Stomach smooth muscle (tissue), 2 donors: ENCODE results near the gene ALDH6A1.

Experiments
- H3K27ac ChIP-seq: one replicate; pipeline ENCODE4 v1.7.0; 2013; ENCODE audit warnings: mild to moderate bottlenecking, low read length, inconsistent platforms
- H3K27me3 ChIP-seq, 2 donors: one replicate each; pipeline ENCODE4 v1.7.0; 2013; ENCODE audit warnings: low read length in 2 of 2; ENCODE audit not compliant: insufficient read depth in 2 of 2, control insufficient read depth in 1 of 2
- H3K36me3 ChIP-seq, 2 donors: one replicate each; pipeline ENCODE4 v1.7.0; 2013; ENCODE audit warnings: low read length in 2 of 2; ENCODE audit not compliant: control insufficient read depth in 2 of 2, insufficient read depth in 2 of 2
- H3K4me1 ChIP-seq: one replicate; pipeline ENCODE4 v1.7.0; 2013; ENCODE audit warnings: low read length; ENCODE audit not compliant: control insufficient read depth, insufficient read depth
- H3K4me3 ChIP-seq, 2 donors: one replicate each; pipeline ENCODE4 v1.7.0; 2013; ENCODE audit warnings: low read length in 2 of 2
- H3K9ac ChIP-seq, 2 donors: one replicate each; pipeline ENCODE4 v1.7.0; 2013; ENCODE audit warnings: low read length in 2 of 2, mild to moderate bottlenecking in 1 of 2
- H3K9me3 ChIP-seq, 2 donors: one replicate each; pipeline ENCODE4 v1.7.0; 2013; ENCODE audit warnings: low read length in 2 of 2; ENCODE audit not compliant: control insufficient read depth in 2 of 2
- donor health status: healthy.
- donor health status: Pancreatic carcinoma.

ALDH6A1 gene

GRCh38 chr14:74049876-74050495 is 34.3 kb downstream of the ALDH6A1 start:
- Histone ChIP-seq H3K9ac (no peak overlapping the region), H3K27ac (no peak overlapping the region), H3K27me3 (no peaks in the 10 kb centered on the region), H3K36me3 (peaks cover 0 to 5% of the 10 kb centered on the region in 2 donors), H3K9me3 (no peaks in the 10 kb centered on the region), H3K4me3 (no peak overlapping the region), H3K4me1 (no peaks in the 10 kb centered on the region)

- Histone ChIP-seq H3K36me3 (peaks cover 0 to 5% of the 10 kb centered on the region in 2 donors), H3K4me1 (no peaks in the 10 kb centered on the region), H3K27ac (no peak overlapping the region), H3K27me3 (no peaks in the 10 kb centered on the region), H3K9ac (no peak overlapping the region), H3K9me3 (no peaks in the 10 kb centered on the region), H3K4me3 (no peak overlapping the region)
Observed at GRCh38 chr14:74048281-74048680, 36.0 kb downstream of the ALDH6A1 start.

- no peaks in the 10 kb centered on the region for H3K4me1 ChIP-seq
- H3K27ac ChIP-seq: no peak overlapping the region
- no peaks in the 10 kb centered on the region for H3K27me3 ChIP-seq
- H3K9me3 ChIP-seq: no peaks in the 10 kb centered on the region
- peaks cover 0 to 7% of the 10 kb centered on the region in 2 donors for H3K36me3 ChIP-seq
- no peak overlapping the region for H3K9ac ChIP-seq
- no peak overlapping the region for H3K4me3 ChIP-seq
Observed at GRCh38 chr14:74045522-74045921, 38.7 kb downstream of the ALDH6A1 start.

- peaks cover 0 to 2% of the 10 kb centered on the region in 2 donors for H3K36me3 ChIP-seq
- H3K27ac ChIP-seq: no peak overlapping the region
- no peak overlapping the region for H3K4me3 ChIP-seq
- H3K9ac ChIP-seq: no peak overlapping the region
- no peaks in the 10 kb centered on the region for H3K4me1 ChIP-seq
- no peaks in the 10 kb centered on the region for H3K9me3 ChIP-seq
- H3K27me3 ChIP-seq: no peaks in the 10 kb centered on the region
Observed at GRCh38 chr14:74042296-74042695, 42.0 kb downstream of the ALDH6A1 start.

- no peak overlapping the region for H3K9ac ChIP-seq
- peaks cover 0 to 2% of the 10 kb centered on the region in 2 donors for H3K36me3 ChIP-seq
Observed at GRCh38 chr14:74038020-74038859, 46.0 kb downstream of the ALDH6A1 start.

GRCh38 chr14:74035556-74035955 is 48.7 kb downstream of the ALDH6A1 start:
- Histone ChIP-seq H3K4me1 (no peaks in the 10 kb centered on the region), H3K27me3 (no peaks in the 10 kb centered on the region), H3K36me3 (peaks cover 0 to 4% of the 10 kb centered on the region in 2 donors), H3K9ac (no peak overlapping the region), H3K9me3 (no peaks in the 10 kb centered on the region), H3K4me3 (no peak overlapping the region), H3K27ac (no peak overlapping the region)

More at GRCh38 chr14:74038020-74038859, 46.0 kb downstream of the ALDH6A1 start:
- Histone ChIP-seq H3K9me3 (no peaks in the 10 kb centered on the region), H3K4me1 (no peaks in the 10 kb centered on the region), H3K4me3 (no peak overlapping the region), H3K27me3 (no peaks in the 10 kb centered on the region), H3K27ac (no peak overlapping the region)

GRCh38 chr14:74034572-74034971 is 49.7 kb downstream of the ALDH6A1 start:
- Histone ChIP-seq H3K27ac (no peak overlapping the region), H3K4me1 (no peaks in the 10 kb centered on the region), H3K9ac (no peak overlapping the region), H3K9me3 (no peaks in the 10 kb centered on the region), H3K27me3 (no peaks in the 10 kb centered on the region), H3K4me3 (no peak overlapping the region), H3K36me3 (peaks cover 0 to 4% of the 10 kb centered on the region in 2 donors)

- no peak overlapping the region for H3K4me3 ChIP-seq
- peaks cover 0 to 4% of the 10 kb centered on the region in 2 donors for H3K36me3 ChIP-seq
- H3K4me1 ChIP-seq: no peaks in the 10 kb centered on the region
- H3K27ac ChIP-seq: no peak overlapping the region
- H3K9me3 ChIP-seq: no peaks in the 10 kb centered on the region
- H3K27me3 ChIP-seq: no peaks in the 10 kb centered on the region
- H3K9ac ChIP-seq: no peak overlapping the region
Observed at GRCh38 chr14:74029136-74029535, 55.1 kb downstream of the ALDH6A1 start.

GRCh38 chr14:74022346-74022745 is 61.9 kb downstream of the ALDH6A1 start:
- Histone ChIP-seq H3K27me3 (no peaks in the 10 kb centered on the region), H3K9me3 (no peaks in the 10 kb centered on the region), H3K9ac (no peak overlapping the region), H3K36me3 (no peaks in the 10 kb centered on the region), H3K4me1 (peaks cover 10% of the 10 kb centered on the region), H3K27ac (no peak overlapping the region), H3K4me3 (no peak overlapping the region)

GRCh38 chr14:74019408-74020137 is 64.7 kb downstream of the ALDH6A1 start:
- peak overlapping the region; percentile 86 to 93 for H3K4me3 ChIP-seq
- H3K27me3 ChIP-seq: no peaks in the 10 kb centered on the region
- H3K9me3 ChIP-seq: no peaks in the 10 kb centered on the region
- peaks cover 10% of the 10 kb centered on the region for H3K4me1 ChIP-seq
- peak overlapping the region; percentile 92 for H3K27ac ChIP-seq
- H3K9ac ChIP-seq: peak overlapping the region; percentile 90 to 92
- no peaks in the 10 kb centered on the region for H3K36me3 ChIP-seq
